NCI-H510A (cell line): Measurements from ENCODE around the gene CENPQ.
A peak's percentile ranks its signal among the peaks of the same experiment; 100 is the strongest.
"Not testable (repeated sequence)": the region's sequence is repeated elsewhere in the genome, so short reads cannot be mapped to it uniquely, and the experiment has no call there.

Experiments
- DNase-seq: peaks from one replicate; lab custom pipeline; 2025; lab: John Stamatoyannopoulos, UW

The CENPQ gene, protein sequence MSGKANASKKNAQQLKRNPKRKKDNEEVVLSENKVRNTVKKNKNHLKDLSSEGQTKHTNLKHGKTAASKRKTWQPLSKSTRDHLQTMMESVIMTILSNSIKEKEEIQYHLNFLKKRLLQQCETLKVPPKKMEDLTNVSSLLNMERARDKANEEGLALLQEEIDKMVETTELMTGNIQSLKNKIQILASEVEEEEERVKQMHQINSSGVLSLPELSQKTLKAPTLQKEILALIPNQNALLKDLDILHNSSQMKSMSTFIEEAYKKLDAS

DNA sequence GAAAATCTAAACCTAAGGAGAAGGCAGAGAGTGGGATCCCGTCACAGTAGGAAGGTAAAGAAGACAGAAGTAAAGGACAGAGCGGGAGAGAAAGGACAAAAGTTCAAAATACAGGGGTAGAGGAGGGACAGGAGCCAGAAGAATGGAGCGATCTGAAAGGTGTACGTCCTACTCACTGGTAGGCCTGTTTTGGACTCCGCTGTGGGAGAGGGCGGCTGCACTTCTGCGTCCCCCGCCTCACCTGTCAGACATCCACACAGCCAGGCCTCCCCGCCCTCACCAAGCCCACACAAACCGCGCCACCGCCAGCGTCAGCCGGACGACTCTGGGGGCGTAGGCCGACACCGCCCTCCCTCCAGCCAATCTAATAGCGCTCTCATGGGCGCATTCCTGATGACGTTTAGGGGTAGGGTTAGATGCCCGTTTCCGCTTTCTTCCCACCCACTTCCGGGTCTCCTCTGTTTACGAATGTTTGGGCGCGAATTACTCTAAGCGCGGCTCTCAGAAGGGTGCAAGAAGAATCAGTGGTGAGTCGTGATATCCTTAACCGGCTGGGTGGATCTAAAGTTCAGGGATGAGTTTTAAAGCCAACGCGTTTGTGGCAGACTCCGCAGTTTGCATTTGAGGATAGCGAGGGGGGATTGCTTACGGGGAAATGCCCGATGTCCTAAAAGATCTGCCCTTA lies at the start of gene CENPQ, which contains the start of gene MMUT:
CENPQ (plus strand) TSS at position 444 of the 685 bp plus-strand sequence. CDS start 6,807 bp downstream, outside the sequence.
MMUT (minus strand) TSS at position 327 of the 685 bp plus-strand sequence. CDS start 3,787 bp downstream, outside the sequence.
- DNase-seq, result peak; percentile 95

GRCh38 chr6:49415358-49415757 lies 47.8 kb upstream of the CENPQ start:
- no peak for DNase-seq

GRCh38 chr6:49416195-49416594 lies 47.0 kb upstream of the CENPQ start:
- no peak for DNase-seq

DNA sequence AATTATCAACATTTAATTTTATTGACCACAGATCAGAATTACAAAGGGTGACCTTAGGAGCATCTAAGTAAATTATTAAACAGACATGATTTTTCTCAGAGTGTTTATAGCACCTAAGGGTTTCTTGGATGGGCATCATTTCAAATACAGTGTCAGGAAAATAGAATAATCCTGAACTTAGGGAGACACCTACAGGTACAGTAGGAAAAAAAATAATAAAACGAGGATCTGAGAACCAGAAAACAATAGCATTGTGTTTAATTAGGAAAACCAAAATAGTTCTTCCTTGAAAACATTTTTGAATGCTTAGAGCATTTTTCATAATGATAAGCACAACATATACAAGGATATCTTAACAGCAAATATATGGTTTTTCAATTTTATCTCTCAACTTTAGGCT lies 39.4 kb upstream of the CENPQ start:
- no peak for DNase-seq

DNA sequence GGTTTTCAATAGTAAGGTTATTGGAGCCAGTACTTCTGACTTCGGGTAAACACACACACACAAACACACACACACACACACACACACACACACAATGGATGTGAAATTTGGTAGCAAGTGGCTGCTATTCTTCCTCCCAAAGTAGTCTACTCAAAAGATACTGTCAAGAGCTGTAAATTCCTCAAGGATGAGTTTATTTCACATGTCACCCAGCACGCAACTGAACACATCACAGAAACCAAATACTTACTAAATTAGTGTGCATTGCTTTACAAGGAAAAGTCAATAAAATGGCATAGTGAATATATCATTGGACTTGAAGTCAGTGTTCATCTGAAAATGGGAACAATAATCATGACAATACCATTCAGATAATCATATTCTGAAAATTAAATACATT lies 33.0 kb upstream of the CENPQ start:
- DNase-seq, result no peak

DNA sequence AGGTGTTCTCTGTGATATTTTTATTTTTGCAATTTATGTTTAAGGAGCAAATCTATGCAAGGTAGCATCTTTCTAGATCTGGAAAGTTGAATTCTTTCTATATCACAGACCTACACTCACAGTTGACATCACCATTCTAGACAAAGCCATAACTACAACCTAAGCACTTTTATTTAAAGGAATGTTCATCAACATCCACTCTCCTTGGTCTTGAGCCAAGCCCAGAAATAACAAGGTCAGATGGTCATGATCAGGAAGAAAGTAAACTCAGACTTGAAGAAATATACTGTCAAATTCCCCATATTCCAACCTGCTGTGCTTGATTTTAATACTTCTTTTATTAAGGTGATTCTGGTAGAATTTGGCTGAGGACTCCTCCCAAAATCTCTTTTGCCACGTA lies 32.3 kb upstream of the CENPQ start:
- DNase-seq, result no peak

DNA sequence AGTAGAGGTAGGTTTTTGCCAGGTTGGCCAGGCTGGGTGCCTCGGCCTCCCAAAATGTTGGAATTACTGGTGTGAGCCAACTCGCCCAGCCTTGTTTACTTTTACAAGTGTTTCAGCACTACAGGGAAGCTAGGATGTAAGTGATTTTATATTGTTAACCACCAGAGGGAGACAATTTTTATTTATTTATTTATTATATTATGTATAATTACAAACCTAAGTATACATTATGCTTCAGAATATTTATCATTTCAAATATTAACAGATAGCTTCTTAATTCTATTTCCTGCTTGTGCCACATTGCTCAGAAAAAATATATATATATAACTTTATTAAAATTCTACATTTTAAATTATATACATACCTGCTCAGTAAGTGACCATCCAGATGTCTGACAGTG lies 9.9 kb upstream of the CENPQ start:
- DNase-seq, result peak; percentile 5

DNA sequence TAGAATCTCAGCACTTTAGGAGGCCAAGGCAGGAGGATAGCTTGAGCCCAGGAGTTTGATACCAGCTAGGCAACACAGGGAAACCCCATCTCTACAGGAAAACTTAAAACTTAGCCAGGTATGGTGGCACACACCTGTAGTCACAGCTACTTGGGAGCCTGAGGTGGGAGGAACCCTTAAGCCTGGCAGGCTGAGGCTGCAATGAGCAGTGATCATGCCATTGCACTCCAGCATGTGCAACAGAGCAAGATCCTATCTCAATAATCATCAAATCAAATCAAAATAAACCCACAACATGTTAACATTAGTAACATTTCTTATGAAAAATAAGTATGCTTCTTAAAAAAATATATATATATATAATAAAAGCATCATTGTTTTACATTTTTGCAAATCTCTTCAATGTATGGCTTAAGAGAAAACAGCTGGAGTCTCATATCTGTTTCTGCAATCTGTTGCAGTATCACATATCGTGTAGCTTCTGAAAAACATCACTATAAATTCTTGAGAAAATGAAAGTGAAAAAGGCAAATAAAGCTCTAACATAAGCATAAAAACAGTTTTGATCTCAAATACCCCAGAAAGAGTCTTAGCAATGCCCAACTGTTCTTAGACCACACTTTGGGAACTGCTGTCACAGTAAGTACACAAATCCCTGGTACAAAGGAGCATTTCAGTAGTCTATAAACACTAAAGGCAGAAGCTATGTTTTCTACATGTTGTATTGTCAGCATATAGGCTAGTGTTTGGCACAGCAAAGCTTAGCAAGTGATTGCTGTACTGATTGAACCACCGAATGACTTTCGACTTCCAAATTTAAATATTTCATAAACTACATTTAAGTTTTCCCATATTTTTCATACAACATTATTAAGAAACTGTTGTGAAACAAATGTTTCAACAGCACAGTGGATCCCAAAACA lies 8.1 kb upstream of the CENPQ start:
- DNase-seq, result no peak

GRCh38 chr6:49457771-49458170 lies 5.4 kb upstream of the CENPQ start:
- DNase-seq, result no peak

DNA sequence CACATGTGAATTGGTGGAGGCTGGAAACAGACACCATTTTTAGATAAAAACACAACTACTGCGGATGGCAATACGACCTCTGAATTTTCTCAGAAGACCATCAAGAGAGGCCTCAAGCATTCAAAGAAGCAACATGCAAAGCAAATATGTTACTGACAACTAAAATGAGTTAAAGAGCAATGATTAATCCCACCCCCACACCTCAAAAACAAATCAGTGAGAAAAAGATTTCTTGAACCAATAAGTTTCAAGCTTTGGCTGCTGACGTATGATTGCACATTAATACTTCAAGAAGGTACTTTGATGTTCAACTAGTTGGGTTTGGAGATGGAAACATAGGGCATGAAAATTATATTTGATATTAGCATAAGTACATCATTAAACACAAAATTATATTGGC lies 1.1 kb upstream of the CENPQ start:
- no peak for DNase-seq

DNA sequence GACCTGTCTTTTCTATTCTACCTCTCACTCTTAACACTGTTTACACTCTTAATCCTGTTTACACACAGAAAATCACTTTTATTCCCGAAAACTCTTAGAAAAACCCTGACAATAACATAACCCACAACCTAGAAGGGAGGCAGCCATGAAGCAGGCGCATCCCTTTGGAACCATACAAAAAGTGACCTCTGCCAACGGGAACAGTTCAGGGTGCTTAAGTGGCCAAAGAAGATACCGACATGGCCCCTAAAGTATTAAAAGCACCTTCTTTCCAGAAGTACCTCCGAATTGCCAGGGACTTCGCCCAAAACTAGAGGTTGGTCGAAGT lies 607 bp upstream of the CENPQ start:
- DNase-seq, result no peak

- no peak for DNase-seq
Observed at GRCh38 chr6:49463612-49463967, 420 bp downstream of the CENPQ start.

DNA sequence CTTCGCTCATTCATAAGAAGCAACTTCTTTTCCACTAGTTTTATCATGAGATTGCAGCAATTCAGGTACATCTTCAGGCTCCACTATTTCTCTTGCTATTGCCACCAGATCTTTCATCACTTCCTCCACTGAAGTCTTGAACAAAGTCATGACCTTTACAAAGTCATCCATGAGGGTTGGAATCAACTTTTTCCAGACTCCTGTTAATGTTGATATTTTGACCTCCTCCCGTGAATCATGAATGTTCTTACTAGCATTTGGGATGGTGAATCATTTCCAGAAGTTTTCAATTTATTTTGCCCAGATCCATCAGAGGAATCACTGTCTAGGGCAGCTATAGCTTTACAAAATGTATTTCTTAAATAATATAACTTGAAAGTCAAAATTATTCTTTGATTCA lies 1.5 kb downstream of the CENPQ start:
- no peak for DNase-seq

DNA sequence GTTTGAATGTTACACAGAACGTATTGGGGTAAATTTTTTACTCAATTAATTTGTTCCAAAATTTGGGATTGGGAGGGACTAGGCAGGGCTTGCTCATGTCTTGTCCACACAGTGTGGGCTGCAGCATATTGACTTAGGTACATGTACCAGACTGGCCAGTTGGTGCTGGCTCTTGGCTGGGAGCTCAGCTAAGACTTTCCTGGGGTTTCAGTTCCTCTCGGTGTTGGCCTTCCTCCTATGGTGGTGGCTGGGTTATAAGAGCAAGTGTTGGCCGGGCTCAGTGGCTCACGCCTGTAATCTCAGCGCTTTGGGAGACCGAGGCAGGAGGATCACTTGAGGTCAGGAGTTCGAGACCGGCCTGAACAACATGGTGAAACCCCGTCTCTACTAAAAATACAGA lies 4.9 kb downstream of the CENPQ start:
- no peak for DNase-seq

GRCh38 chr6:49476564-49476963 lies 13.4 kb downstream of the CENPQ start:
- DNase-seq, result not testable (repeated sequence)

DNA sequence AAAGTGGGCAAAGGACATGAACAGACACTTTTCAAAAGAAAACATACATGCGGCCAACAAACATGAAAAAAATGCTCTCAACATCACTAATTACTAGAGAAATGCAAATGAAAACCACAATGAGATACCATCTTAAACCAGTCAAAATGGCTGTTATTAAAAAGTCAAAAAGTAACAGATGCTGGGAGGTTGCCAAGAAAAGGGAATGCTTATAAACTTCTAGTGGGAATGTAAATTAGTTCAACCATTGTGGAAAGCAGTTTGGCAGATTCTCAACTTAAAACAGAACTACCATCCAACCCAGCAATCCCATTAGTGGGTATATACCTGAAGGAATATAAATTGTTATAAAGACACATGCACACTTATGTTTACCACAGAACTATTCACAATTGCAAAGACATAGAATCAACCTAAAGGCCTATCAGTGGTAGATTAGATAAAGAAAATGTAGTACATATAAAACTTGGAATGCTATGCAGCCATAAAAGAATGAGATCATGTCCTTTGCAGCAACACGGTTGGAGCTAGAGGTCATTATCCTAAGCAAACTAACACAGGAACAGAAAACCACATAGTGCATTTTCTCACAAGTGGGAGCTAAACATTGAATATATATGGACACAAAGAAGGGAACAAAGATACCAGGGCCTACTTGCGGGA lies 16.3 kb downstream of the CENPQ start:
- DNase-seq, result no peak

DNA sequence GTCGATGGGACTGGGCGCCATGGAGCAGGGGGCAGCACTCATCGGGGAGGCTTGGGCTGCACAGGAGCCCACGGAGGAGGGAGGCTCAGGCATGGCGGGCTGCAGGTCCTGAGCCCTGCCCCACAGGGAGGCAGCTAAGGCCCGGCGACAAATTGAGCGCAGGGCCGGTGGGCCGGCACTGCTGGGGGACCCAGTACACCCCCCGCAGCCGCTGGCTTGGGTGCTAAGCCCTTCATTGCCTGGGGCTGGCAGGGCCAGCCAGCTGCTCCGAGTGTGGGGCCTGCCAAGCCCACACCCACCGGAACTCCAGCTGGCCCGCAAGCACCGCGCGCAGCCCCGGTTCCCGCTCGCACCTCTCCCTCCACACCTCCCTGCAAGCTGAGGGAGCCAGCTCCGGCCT lies 18.7 kb downstream of the CENPQ start:
- not testable (repeated sequence) for DNase-seq

DNA sequence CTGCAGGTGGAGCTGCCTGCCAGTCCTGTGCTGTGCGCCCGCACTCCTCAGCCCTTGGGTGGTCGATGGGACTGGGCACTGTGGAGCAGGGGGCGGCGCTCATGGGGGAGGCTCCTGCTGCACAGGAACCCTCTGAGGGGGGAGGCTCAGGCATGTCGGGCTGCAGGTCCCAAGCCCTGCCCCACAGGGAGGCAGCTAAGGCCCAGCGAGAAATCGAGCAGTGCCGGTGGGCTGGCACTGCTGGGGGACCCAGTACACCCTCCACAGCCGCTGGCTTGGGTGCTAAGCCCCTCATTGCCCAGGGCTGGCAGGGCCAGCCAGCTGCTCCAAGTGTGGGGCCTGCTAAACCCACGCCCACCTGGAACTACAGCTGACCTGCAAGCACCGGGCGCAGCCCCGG lies 20.2 kb downstream of the CENPQ start:
- DNase-seq, result not testable (repeated sequence)

DNA sequence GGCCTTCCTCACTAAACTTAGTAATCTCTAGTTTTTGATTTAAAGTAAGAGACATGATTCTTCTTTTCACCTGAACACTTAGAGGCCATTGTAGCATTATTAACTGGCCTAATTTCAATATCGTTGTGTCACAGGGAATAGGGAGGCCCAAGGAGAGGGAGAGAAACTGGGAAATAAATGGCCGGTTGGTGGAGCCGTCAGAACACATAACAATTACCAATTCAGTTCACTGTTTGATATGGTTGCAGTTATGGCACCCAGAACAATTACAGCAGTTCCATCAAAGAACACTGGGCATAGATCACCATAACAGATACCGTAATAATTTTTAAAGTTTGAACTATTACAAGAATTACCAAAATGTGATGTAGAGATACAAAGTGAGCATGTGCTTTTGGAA lies 27.5 kb downstream of the CENPQ start:
- DNase-seq, result no peak

DNA sequence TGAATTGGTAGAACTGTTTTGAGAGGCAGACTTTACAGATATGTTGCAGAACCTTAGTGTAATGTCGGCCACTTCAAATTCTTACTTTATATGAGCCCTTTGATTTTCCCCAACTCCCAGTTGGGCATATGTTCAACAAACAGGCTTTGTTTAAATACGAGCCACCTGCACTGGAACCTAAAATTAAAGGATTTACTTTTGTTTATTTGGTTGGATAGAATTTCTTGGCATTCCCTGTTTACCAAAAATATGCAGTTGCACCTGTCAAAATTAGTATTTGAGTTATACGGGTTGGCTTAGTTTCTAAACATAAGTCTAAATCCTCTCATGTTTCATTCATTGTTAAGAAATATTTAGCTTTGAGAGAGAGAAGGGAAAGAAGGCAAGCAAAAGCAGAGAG lies 34.1 kb downstream of the CENPQ start:
- no peak for DNase-seq

- no peak for DNase-seq
Observed at GRCh38 chr6:49499126-49499525, 36.0 kb downstream of the CENPQ start.

- DNase-seq, result no peak
Observed at GRCh38 chr6:49499623-49500022, 36.5 kb downstream of the CENPQ start, which contains the start of gene GLYATL3. Gene GLYATL3 (plus strand): TSS chr6:49499923. CDS start chr6:49511991, 12,068 bp downstream.
